Measurements from ENCODE around the gene WDR20.

DNA sequence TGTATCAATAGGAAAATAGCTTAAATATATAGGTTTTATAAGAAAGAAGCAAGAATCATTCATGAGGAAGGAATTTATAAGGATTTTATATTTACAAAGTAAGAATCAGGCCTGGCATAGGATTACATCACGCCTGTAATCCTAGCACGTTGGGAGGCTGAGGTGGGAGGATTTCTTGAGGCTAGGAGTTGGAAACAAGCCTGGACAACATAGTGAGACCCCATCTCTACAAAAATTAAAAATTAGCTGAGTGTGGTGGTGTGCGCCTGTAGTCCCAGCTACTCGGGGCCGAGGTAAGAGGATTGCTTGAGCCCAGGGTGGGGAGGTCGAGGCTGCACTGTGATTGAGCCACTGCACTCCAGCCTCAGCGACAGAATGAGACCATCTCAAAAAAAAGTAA lies 10.4 kb downstream of the WDR20 start:
- TF ChIP-seq, protein P1, sequence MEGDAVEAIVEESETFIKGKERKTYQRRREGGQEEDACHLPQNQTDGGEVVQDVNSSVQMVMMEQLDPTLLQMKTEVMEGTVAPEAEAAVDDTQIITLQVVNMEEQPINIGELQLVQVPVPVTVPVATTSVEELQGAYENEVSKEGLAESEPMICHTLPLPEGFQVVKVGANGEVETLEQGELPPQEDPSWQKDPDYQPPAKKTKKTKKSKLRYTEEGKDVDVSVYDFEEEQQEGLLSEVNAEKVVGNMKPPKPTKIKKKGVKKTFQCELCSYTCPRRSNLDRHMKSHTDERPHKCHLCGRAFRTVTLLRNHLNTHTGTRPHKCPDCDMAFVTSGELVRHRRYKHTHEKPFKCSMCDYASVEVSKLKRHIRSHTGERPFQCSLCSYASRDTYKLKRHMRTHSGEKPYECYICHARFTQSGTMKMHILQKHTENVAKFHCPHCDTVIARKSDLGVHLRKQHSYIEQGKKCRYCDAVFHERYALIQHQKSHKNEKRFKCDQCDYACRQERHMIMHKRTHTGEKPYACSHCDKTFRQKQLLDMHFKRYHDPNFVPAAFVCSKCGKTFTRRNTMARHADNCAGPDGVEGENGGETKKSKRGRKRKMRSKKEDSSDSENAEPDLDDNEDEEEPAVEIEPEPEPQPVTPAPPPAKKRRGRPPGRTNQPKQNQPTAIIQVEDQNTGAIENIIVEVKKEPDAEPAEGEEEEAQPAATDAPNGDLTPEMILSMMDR (IDR thresholded peaks at IDR 0.05), result no peak
- no peak for TF ChIP-seq POLR2A (IDR thresholded peaks at IDR 0.05)

Data from Peyer's patch (tissue), 4 donors.